PFSK-1 (cell line): ENCODE data around the gene LAMTOR1.

ENCODE experiments used
- FOXP2 ChIP-seq: optimal IDR thresholded peaks from 2 replicates; pipeline ENCODE3; 2011; ENCODE audit warnings: borderline replicate concordance, control low read depth, inconsistent platforms; ENCODE audit not compliant: insufficient read depth; ENCODE audit errors: extremely low read length, extremely low read depth
- POLR2AphosphoS5 ChIP-seq: IDR thresholded peaks from 2 replicates; pipeline ENCODE4 v1.6.1; 2012; ENCODE audit warnings: low read depth, mild to moderate bottlenecking, control low read depth, low read length, moderate library complexity
- REST ChIP-seq, 2 experiments: IDR thresholded peaks; 2 replicates each; pipeline versions ENCODE4 v1.6.1 to v1.8.0; 2011 to 2012; ENCODE audit warnings: low read depth in 2 of 2, low read length in 2 of 2, control low read depth in 1 of 2, inconsistent platforms in 1 of 2, mild to moderate bottlenecking in 1 of 2, moderate library complexity in 1 of 2; ENCODE audit not compliant: insufficient read depth in 1 of 2
- SIN3A ChIP-seq: IDR thresholded peaks from 2 replicates; pipeline ENCODE4 v1.6.1; 2012; ENCODE audit warnings: mild to moderate bottlenecking, low read length, moderate library complexity, borderline replicate concordance; ENCODE audit not compliant: insufficient read depth
- TAF1 ChIP-seq: IDR thresholded peaks from 2 replicates; pipeline ENCODE4 v1.6.1; 2012; ENCODE audit warnings: low read length, control low read depth, borderline replicate concordance; ENCODE audit not compliant: insufficient read depth

LAMTOR1 gene

DNA sequence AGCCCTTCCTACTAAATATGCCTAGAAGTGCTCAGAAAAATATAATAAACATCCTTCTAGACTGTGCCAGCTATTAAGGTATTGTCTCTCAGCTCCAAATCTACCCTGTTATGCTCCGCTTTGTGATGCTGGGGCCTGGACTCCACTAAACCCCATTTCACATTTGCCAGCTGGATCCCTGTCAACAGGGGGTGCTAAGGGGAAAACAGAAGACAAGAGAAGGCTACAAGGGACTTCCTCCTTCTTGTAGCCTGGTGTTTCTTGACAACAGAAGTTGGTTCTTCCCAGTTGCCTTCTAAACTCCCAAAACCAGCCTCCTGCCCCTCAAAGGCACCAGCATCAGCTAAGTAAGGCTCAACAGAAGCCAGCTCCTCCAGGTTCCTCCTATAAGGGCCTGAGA, 28.0 kb downstream of the LAMTOR1 start:
- no peak for TF ChIP-seq REST (IDR thresholded peaks at IDR 0.05; ENCODE audit: insufficient read depth in 1 of 2, low read depth in 2 of 2, low read length in 2 of 2)
- TF ChIP-seq FOXP2: no peak
- no peak for TF ChIP-seq POLR2AphosphoS5
- TF ChIP-seq TAF1: no peak
- TF ChIP-seq SIN3A: no peak

GRCh38 chr11:72072348-72072747, 30.7 kb downstream of the LAMTOR1 start:
- TF ChIP-seq REST (IDR thresholded peaks at IDR 0.05; ENCODE audit: insufficient read depth in 1 of 2, low read depth in 2 of 2, low read length in 2 of 2): no peak
- no peak for TF ChIP-seq FOXP2
- TF ChIP-seq TAF1: no peak
- no peak for TF ChIP-seq SIN3A
- no peak for TF ChIP-seq POLR2AphosphoS5

DNA sequence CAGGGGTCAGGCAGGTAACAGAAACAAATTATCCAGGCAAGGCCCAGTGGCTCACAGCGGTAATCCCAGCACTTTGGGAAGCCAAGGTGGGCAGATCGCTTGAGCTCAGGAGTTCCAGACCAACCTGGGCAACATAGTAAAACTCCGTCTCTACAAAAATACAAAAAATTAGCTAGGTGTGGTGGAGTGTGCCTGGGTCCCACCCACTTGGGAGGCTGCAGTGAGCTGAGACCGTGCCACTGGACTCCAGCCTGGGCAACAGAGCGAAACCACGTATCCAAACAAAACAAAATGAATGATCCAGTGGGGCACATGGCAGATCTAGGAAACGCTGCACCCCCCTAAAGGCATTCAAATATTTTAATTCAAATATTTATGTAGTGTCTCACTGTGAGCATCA, 32.6 kb downstream of the LAMTOR1 start:
- no peak for TF ChIP-seq POLR2AphosphoS5
- no peak for TF ChIP-seq SIN3A
- no peak for TF ChIP-seq REST (IDR thresholded peaks at IDR 0.05; ENCODE audit: insufficient read depth in 1 of 2, low read depth in 2 of 2, low read length in 2 of 2)
- TF ChIP-seq TAF1: no peak
- no peak for TF ChIP-seq FOXP2

DNA sequence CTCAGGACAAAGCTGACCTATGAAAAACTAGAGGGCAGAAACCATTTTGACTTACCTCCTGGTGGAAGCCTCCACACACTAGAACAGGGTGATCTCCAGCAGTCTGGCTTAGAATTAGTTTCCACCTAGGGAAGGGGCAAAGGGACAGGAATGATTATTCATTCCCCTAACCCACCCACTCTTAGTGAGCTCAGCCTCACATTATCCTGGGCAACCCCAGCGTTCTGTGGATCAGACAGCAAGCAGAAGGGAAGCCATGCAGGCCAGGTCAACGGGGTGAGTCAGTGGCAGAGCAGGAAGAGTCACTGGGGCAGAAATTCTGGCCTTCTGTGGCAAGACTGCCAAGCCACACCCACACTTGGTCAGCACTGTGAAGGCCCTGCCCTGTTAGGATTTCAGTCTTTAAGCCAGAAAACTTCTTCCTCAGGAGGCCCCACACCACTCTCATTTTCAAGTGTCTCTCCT, 33.3 kb downstream of the LAMTOR1 start:
- TF ChIP-seq FOXP2 (peak; percentile 27), POLR2AphosphoS5 (0 out of 2 replicates have a peak, but pooled peaks have one; percentile 11), SIN3A (no peak)

DNA sequence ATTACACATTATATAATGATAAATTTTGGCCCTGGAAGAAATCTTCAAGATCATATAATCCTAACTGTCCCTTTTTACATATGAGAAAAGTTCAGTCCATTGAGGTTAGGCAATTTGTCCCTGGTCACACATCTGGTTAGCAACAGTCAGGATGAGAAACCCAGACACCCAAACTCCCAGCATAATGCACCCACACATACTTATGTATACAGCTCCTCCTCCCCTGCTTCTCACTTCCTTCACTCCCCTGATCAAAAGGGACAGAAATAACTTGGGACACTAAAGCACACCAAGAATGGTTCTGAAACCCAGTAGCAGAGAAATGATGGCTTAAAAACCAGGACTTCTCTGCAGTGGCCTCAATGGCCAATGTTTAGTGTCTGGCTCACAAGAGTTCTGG, 33.9 kb downstream of the LAMTOR1 start:
- TF ChIP-seq REST (IDR thresholded peaks at IDR 0.05; ENCODE audit: insufficient read depth in 1 of 2, low read depth in 2 of 2, low read length in 2 of 2): no peak
- TF ChIP-seq FOXP2: no peak
- TF ChIP-seq TAF1: no peak
- TF ChIP-seq POLR2AphosphoS5: no peak
- TF ChIP-seq SIN3A: no peak
